Karpas-422 (cell line): ENCODE measurements around the gene ALG8. TPM values are rescaled to one million over a fixed set of nuclear protein-coding genes. Genes with fewer than 3 reads are reported as not detected.

Experiments
- DNase-seq: peaks from one replicate; pipeline ENCODE4 v3.0.0-alpha.2; 2015
- H2AFZ ChIP-seq: fragments of 200-600 bp; sonication (generic); 2 replicates; pipeline ENCODE4 v1.6.1; 2014; ENCODE audit warnings: antibody characterized with exemption, low read length, mixed read lengths
- H3K27ac ChIP-seq: fragments of 200-600 bp; sonication (generic); 2 replicates; pipeline ENCODE4 v1.5.1; 2014; ENCODE audit warnings: mild to moderate bottlenecking, low read length, moderate library complexity
- H3K27me3 ChIP-seq: fragments of 200-600 bp; sonication (generic); 2 replicates; pipeline ENCODE4 v1.6.1; 2014; ENCODE audit warnings: low read length, mixed read lengths
- H3K36me3 ChIP-seq: fragments of 200-600 bp; sonication (generic); 2 replicates; pipeline ENCODE4 v1.6.1; 2014; ENCODE audit warnings: low read length, mixed read lengths; ENCODE audit not compliant: insufficient read depth
- H3K4me1 ChIP-seq: fragments of 200-600 bp; sonication (generic); 2 replicates; pipeline ENCODE4 v1.6.1; 2014; ENCODE audit warnings: mild to moderate bottlenecking, low read length, mixed read lengths
- H3K4me2 ChIP-seq: fragments of 200-600 bp; sonication (generic); 2 replicates; pipeline ENCODE4 v1.6.1; 2014; ENCODE audit warnings: low read length, low read depth, mild to moderate bottlenecking; ENCODE audit not compliant: poor library complexity, severe bottlenecking
- H3K4me3 ChIP-seq: fragments of 200-600 bp; sonication (generic); 2 replicates; pipeline ENCODE4 v1.5.1; 2014; ENCODE audit warnings: mild to moderate bottlenecking, antibody characterized with exemption, low read length, mixed read lengths
- H3K79me2 ChIP-seq: fragments of 200-600 bp; sonication (generic); 2 replicates; pipeline ENCODE4 v1.6.1; 2014; ENCODE audit warnings: mild to moderate bottlenecking, low read length, mixed read lengths
- H3K9ac ChIP-seq: fragments of 200-600 bp; sonication (generic); 2 replicates; pipeline ENCODE4 v1.6.0; 2014; ENCODE audit warnings: low read length
- H3K9me2 ChIP-seq: fragments of 200-600 bp; sonication (generic), shearing (Covaris generic); replicated peaks from 2 replicates; pipeline ENCODE4 v1.6.0; 2014; ENCODE audit warnings: mild to moderate bottlenecking, low read length, moderate library complexity; ENCODE audit not compliant: insufficient read depth
- H3K9me3 ChIP-seq: fragments of 300-700, 200-600 bp; sonication (generic); 2 replicates; pipeline ENCODE4 v1.6.1; 2014; ENCODE audit warnings: low read length, mixed read lengths
- H4K20me1 ChIP-seq: fragments of 200-600 bp; sonication (generic); 2 replicates; pipeline ENCODE4 v1.6.1; 2014; ENCODE audit warnings: mild to moderate bottlenecking, antibody characterized with exemption, low read length, low read depth; ENCODE audit not compliant: insufficient read depth
- total RNA-seq: library from RNA; depleted of rRNA; stranded (reverse); fragments of >200 nt; shearing (Covaris generic); gene quantifications from 2 replicates; pipeline ENCODE4 v1.2.3, GENCODE V29; 2014; ENCODE audit warnings: low replicate concordance

The ALG8 gene
- total RNA-seq, 1 experiment from 2014 or later, result 71.0 TPM

DNA sequence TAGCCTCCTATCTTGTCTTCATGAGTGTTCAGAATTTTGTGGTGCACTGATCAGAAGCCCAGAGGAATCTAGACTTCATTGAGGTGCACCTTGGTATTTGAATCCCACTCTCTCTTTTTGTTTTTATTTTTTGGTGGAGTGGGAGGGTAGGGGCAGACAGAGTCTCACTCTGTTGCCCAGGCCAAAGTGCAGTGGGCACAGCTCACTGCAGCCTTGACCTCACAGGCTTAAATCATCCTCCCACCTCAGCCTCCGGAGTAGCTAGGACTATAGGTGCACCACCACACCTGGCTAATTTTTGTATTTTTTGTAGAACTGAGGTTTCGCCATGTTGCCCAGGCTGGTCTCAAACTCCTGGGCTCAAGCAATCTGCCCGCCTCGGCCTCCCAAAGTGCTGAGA, 10.9 kb upstream of the ALG8 start:
- Histone ChIP-seq H3K4me1 (no peaks in the 10 kb centered on the region), H3K4me2 (no peak overlapping the region), H4K20me1 (no peaks in the 10 kb centered on the region), H3K9me2 (no peaks in the 10 kb centered on the region), H3K36me3 (no peaks in the 10 kb centered on the region), H3K4me3 (no peak overlapping the region), H3K9me3 (no peaks in the 10 kb centered on the region), H3K9ac (no peak overlapping the region), H3K79me2 (no peaks in the 10 kb centered on the region), H3K27ac (no peak overlapping the region), H3K27me3 (no peaks in the 10 kb centered on the region), H2AFZ (no peak overlapping the region)
- no peak for DNase-seq

DNA sequence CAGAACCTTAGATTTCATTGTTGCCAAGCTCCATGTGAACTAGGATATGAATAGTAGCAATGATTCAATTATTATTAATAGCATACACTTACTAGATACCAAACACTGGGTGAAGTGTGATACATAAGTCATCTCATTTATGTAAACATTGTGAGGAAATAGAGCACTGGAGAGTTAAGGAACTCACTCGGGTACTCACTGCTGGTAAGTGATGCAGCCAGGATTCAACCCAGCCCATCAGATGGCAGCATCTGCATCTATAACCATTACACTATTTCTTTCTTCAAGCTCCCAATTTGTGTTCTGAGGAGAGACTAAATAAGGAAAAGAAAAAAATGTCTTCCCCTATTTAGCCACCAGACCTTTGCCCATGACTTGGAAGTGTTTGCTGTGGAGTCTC, 10.2 kb upstream of the ALG8 start:
- Histone ChIP-seq H3K4me1 (no peaks in the 10 kb centered on the region), H3K36me3 (no peaks in the 10 kb centered on the region), H3K27ac (no peak overlapping the region), H3K4me3 (no peak overlapping the region), H4K20me1 (no peaks in the 10 kb centered on the region), H3K79me2 (no peaks in the 10 kb centered on the region), H3K9me2 (no peaks in the 10 kb centered on the region), H3K4me2 (no peak overlapping the region), H3K27me3 (no peaks in the 10 kb centered on the region), H2AFZ (no peak overlapping the region), H3K9ac (no peak overlapping the region), H3K9me3 (no peaks in the 10 kb centered on the region)
- no peak for DNase-seq

DNA sequence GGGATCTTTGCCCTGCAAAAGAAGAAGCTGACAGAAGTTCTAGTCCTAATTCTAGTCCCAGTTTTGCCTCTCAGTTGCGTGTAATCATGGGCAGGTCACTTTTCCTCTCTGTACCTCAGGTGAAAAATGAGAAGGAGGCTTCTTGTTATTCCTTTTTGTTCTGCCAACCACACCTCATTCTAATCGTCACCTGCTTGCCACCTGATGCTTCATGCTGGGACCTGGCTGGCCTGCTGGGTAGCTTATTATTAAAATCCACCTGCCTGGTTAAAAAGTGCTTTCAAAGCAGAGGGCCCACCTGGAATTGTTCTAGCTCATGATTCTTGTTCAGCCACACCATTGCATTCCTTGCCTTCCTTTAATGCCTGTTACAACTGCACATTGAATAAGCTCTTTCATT, 8.4 kb upstream of the ALG8 start:
- Histone ChIP-seq H4K20me1 (no peaks in the 10 kb centered on the region), H3K9me3 (no peaks in the 10 kb centered on the region), H3K27ac (no peak overlapping the region), H3K9ac (no peak overlapping the region), H3K9me2 (no peaks in the 10 kb centered on the region), H3K4me2 (no peak overlapping the region), H3K36me3 (no peaks in the 10 kb centered on the region), H3K79me2 (no peaks in the 10 kb centered on the region), H3K27me3 (no peaks in the 10 kb centered on the region), H2AFZ (no peak overlapping the region), H3K4me1 (no peaks in the 10 kb centered on the region), H3K4me3 (no peak overlapping the region)
- no peak for DNase-seq

DNA sequence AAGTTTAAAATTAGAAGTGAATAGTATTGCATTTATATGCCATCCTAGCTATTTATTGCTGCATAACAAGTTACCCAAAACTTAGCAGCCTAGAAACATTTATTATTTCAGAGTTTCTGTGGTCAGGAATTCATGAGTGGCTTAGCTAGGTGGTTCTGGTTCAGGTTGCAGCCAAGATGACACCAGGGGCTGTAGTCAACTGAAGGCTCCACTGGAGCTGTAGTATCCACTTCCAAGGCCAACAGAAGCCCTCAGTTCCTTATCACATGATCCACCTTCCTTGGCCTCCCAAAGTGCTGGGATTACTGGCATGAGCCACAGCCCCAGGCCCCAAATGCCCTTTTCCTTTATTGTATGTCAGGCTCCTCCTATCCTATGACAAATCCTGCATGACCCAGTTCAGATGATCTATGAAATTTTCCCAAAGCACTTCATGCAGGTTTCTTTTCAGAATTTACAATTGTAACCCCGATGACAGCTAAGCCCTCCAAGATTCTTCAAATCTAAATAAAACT, 6.1 kb upstream of the ALG8 start:
- Histone ChIP-seq H3K9ac (no peak overlapping the region), H3K4me1 (peaks cover 3% of the 10 kb centered on the region), H3K9me3 (no peaks in the 10 kb centered on the region), H3K79me2 (peaks cover under 1% of the 10 kb centered on the region; the same call in 1 of the 2 replicates), H3K4me3 (no peak overlapping the region), H3K4me2 (no peak overlapping the region), H3K36me3 (no peaks in the 10 kb centered on the region), H4K20me1 (no peaks in the 10 kb centered on the region), H3K27me3 (no peaks in the 10 kb centered on the region), H3K27ac (no peak overlapping the region), H3K9me2 (no peaks in the 10 kb centered on the region), H2AFZ (no peak overlapping the region)
- DNase-seq, result no peak

DNA sequence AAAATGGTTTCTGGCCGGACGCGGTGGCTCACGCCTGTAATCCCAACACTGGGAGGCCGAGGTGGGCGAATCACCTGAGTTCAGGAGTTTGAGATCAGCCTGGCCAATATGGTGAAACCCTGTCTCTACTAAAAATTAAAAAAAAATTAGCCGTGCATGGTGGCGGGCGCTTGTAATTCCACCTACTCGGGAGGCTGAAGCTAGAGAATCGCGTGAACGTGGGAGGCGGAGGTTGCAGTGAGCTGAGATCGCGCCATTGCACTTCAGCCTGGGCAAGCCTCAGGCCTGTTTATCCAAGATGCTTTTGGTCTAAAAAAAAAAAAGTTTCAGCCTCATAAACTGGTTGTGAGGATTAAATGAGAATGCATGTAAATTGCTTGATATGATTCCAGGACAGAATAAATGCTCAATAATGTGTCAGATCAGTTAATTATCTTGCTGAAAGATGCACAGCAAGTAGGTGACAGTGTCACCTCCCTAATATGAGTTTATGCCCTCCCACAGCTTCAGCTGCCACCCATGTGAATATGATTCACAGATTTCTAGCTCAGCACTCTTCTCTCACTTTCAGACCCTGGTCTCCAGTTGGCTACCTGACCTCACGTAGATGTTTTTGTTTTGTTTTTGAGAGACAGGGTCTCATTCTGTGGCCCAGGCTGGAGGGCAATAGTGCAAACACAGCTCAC, 1.1 kb upstream of the ALG8 start:
- H3K79me2 ChIP-seq, result peaks cover 43% of the 10 kb centered on the region
- H2AFZ ChIP-seq, result no peak overlapping the region

DNA sequence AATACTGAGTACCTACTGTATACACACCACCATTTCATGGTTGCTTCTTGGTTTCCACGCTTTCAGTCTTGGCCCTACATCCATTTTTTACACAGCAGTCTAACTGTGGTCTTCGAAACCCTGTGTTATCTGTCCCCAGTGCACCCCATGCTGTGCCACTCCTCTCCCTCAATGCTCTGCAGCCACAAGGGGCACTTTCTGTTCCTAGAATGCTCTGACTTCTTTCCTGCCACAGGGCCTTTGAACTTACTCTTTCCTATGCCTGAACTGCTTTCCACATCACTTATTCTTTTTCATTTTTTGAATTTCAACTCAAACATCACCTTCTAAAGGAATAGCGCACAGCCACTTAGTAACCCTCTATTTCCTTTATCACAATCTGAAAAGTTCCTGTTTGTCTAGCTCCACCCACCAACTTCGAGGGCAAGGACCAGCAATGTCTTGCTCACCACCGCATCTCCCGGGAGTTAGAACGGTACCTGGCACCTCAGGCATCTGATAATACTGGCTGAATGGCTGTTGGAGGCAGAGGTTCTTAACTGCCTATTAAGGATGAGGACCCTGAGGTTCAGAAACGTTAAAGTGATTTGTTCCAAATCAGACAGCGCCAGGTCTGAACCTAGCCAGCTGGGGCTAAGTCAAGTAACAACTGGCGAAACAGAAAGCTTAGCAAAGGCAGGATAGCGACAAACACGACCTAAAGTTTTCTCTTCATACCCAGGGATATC, 568 bp downstream of the ALG8 start:
- Histone ChIP-seq H3K9me3 (no peaks in the 10 kb centered on the region), H3K9me2 (no peaks in the 10 kb centered on the region), H3K27ac (peak overlapping the region; percentile 69), H3K9ac (peak overlapping the region; percentile 95), H4K20me1 (no peaks in the 10 kb centered on the region), H3K36me3 (peaks cover 13% of the 10 kb centered on the region; the same call in 1 of the 2 replicates), H2AFZ (peak overlapping the region; percentile 61; the same call in 1 of the 2 replicates), H3K4me3 (peak overlapping the region; percentile 90), H3K4me2 (peak overlapping the region; percentile 95), H3K4me1 (peaks cover 24% of the 10 kb centered on the region), H3K27me3 (no peaks in the 10 kb centered on the region), H3K79me2 (peaks cover 58% of the 10 kb centered on the region)
- DNase-seq, result peak; percentile 85

More for the DNA sequence above, 1.1 kb upstream of the ALG8 start:
- Histone ChIP-seq H3K36me3 (peaks cover 13% of the 10 kb centered on the region; the same call in 1 of the 2 replicates), H3K9me2 (no peaks in the 10 kb centered on the region), H3K4me1 (peaks cover 24% of the 10 kb centered on the region), H3K9me3 (no peaks in the 10 kb centered on the region), H3K4me3 (peak overlapping the region; percentile 90; the same call in 1 of the 2 replicates), H3K27me3 (no peaks in the 10 kb centered on the region), H3K27ac (no peak overlapping the region), H3K4me2 (peak overlapping the region; percentile 95), H4K20me1 (no peaks in the 10 kb centered on the region), H3K9ac (peak overlapping the region; percentile 95; the same call in 1 of the 2 replicates)
- DNase-seq, result no peak

DNA sequence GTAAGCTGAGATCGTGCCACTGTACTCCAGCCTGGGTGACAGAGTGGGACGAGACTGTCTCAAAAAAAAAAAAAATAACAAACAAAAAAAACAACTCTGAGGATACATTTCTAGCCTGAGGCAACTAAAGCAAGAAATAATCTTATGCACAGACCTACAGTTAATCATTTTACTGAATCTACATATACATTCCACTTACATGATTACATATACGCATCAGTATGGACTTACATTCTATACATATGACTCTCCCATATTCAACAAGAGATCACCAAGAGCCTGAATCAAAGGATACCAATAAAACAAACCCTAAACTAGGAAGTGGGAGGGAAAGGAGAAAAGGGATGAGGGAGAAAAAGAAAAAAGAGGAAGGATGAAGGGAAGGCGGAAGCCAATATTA, 1.1 kb downstream of the ALG8 start:
- Histone ChIP-seq H3K27ac (no peak overlapping the region), H3K4me1 (peaks cover 24% of the 10 kb centered on the region), H3K4me2 (peak overlapping the region; percentile 95), H3K36me3 (peaks cover 13% of the 10 kb centered on the region; the same call in 1 of the 2 replicates), H3K9me2 (no peaks in the 10 kb centered on the region), H3K9ac (peak overlapping the region; percentile 95), H3K79me2 (peaks cover 61% of the 10 kb centered on the region), H3K9me3 (no peaks in the 10 kb centered on the region), H3K27me3 (no peaks in the 10 kb centered on the region), H2AFZ (no peak overlapping the region), H3K4me3 (peak overlapping the region; percentile 90), H4K20me1 (no peaks in the 10 kb centered on the region)
- DNase-seq, result no peak

DNA sequence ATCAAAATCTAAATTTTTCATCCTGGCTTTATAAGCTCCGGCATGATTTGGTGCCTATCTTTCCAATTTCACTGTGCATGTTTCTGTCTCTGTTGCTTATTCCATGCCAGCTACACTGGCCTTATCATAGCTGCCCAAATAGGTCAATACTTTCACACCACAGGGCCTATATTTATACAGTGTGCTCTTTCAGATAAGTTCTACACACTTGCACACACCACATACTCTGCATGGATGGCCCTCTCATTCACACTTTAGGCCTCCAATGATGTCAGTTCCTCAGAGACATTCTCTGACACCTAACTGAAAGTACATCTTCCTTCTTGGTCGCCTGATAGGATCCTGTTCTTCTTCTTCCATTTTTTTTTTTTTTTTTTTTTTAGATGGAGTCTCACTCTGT, 7.0 kb downstream of the ALG8 start:
- Histone ChIP-seq H3K9me3 (no peaks in the 10 kb centered on the region), H3K4me1 (peaks cover under 1% of the 10 kb centered on the region; the same call in 1 of the 2 replicates), H3K4me3 (no peak overlapping the region), H4K20me1 (no peaks in the 10 kb centered on the region), H3K27me3 (no peaks in the 10 kb centered on the region), H3K27ac (no peak overlapping the region), H3K36me3 (peaks cover 8% of the 10 kb centered on the region; the same call in 1 of the 2 replicates), H3K9ac (no peak overlapping the region), H3K4me2 (no peak overlapping the region), H2AFZ (no peak overlapping the region), H3K79me2 (peaks cover 58% of the 10 kb centered on the region), H3K9me2 (no peaks in the 10 kb centered on the region)
- DNase-seq, result no peak
